Measurements from ENCODE around the gene MMP12.

Gene MMP12

DNA sequence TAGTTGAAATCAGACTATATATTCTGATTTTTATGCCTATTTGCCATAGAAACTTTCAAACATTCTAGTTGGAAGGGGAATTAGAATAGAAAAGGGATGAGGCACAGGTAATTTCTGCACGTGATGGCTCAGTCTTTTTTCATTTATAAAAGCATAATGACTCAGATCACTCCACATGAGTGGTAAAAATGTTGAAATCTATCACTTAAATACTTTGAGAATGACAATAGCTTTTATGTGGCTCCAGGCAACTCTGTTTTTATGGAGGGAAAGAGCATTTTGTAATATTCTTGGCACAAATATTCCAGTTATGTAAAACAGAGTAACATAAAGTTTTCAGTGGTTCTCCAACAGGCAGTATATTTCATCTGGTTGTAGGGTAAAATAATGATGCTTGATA, 25.5 kb downstream of the MMP12 start:
- no peak for DNase-seq

- DNase-seq, result no peak
Measured at GRCh38 chr11:102846292-102846691, 28.5 kb downstream of the MMP12 start.

GRCh38 chr11:102843489-102843888, 31.3 kb downstream of the MMP12 start, which contains the start of gene MMP3:
TSS of gene MMP3 (minus strand) at chr11:102843609. CDS start at chr11:102843546, 63 bp downstream.
- DNase-seq, result no peak

DNA sequence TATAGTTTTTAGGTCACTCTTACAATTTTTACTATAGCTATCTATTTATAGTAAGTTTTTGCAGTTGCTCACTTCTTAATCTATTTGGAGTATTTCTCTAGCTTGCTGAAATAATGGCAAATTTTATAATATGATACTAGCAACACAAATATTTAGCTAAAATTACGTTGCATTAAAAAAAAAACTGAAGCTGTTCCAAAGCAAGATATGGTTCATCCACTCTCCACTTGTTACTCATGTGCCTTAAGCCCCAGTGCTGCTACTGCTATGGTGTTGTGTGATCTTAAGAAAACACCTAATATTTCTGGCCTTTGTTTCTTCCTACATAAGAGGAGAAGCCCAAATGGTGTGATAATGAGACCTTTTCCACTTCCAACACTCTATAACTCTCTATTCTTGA, 31.9 kb downstream of the MMP12 start:
- DNase-seq, result no peak

DNA sequence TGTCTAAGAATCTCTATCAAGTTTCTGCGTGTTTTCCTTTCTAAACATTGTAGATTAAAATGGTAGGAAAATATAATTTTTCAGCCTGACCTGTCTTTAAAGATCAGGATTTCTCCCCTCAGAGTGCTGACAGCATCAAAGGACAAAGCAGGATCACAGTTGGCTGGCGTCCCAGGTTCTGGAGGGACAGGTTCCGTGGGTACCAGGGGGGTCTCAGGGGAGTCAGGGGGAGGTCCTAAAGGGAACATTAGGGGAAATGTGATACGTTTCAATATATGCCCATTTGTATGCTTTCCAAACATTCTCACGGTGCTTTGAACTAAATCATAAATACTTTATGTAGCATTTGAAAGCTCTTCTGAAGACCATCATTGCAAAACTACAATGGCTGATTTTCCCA, 34.8 kb downstream of the MMP12 start:
- DNase-seq, result no peak

DNA sequence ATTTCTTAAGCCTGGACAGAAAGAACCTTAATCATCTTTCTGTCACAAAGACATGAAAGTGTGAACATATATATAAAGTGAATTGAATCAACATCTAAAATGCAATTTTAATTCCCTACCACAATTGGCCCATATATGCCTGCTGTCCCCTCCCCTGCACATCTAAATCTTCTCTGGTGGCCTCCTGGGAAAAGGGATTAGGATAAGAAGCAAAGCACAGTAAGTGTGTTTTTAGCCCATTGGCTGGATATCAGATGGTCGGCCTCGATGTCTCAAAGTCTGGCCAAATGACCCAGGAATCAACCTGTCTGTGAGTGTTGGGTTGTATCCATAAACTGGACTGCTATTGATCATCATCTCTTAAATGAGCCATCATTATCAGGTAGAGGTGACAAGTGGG, 37.1 kb downstream of the MMP12 start:
- DNase-seq, result no peak

DNA sequence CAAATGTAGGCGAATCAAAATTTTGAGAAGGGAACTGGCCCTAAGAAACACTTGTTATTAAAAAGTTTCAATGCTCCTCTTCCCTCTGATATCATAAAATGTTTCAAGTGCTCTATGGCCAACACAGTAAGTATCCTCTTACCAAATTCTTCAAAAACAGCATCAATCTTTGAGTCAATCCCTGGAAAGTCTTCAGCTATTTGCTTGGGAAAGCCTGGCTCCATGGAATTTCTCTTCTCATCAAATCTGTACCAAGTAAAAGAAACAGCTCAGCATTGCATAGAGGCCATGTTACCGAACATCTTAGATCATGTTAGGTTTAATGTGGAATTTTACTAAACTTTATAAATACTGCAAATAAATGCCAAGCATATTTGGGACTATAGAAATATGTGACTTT, 37.6 kb downstream of the MMP12 start:
- no peak for DNase-seq

GRCh38 chr11:102836290-102836875, 38.4 kb downstream of the MMP12 start:
- DNase-seq, result no peak

- no peak for DNase-seq
Measured at GRCh38 chr11:102833731-102834130, 41.1 kb downstream of the MMP12 start.

DNA sequence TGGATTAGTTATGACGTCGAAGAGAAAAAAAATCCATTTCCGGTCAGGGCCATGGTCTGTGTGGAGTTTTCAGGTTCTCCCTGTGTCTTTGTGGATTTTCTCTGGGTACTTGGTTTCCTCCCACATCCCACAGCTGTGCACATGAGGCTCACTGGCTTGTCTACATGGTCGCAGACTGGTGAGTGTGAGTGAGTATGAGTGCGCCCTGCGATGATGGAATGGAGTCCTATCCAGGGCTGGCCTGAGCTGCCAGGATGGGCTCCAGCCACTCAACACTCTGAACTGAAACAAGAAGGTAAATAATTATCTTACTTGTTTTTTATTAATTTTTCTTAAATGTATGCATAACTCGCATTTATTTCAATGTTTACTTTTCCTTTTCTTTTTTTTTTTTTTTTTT, 42.2 kb downstream of the MMP12 start:
- DNase-seq, result no peak

- no peak for DNase-seq
Measured at GRCh38 chr11:102831489-102832440, 43.0 kb downstream of the MMP12 start.

DNA sequence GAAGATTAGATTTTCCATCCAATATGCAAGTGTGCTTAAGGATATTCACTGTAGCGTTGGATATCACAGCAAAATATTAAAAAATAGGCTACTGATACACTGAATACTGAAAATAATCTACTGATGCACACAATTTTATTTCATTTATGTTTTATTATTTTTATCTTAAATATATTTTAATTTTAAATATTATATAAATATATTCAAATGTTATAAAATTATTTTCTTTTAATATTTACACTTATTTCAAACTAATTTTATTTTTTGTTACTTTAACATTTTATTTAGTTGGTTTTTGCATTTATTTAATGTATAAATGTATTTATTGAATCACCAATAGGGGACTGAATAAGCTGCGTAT, 43.7 kb downstream of the MMP12 start:
- no peak for DNase-seq

DNA sequence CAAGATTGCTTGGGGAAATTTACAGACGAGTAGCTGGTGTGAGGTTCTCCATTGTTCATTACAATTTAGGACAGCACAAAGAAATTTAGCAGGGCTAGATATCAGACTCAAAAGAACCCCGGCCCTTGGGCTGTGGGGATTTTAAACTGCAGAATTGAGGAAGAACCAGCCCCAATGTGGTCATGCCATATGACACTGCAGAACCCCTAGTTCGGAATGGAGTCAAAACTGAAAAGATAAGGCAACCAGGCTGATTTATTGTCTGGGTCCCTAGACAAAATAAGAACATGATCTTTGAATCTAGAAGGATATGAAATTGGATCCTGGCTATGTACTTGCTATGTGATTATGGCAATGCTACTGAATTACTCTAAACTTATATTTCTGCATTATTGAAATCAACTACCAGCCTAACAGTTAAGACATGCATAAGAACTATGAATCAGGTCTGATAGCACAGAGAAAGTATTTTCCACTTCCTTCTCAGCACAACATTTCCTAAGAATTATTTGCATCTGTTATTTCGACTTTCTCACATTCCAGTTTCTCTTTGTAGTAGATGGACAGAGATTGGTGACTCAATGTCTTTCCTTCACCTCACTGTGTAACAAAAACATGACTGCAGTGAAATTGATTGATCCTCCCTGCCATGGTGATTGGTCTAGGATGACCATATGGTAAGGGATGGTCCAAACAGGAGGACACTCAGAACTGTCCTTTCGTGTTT, 44.6 kb downstream of the MMP12 start:
- DNase-seq, result no peak

- DNase-seq, result no peak
Measured at GRCh38 chr11:102829316-102830000, 45.3 kb downstream of the MMP12 start.

DNA sequence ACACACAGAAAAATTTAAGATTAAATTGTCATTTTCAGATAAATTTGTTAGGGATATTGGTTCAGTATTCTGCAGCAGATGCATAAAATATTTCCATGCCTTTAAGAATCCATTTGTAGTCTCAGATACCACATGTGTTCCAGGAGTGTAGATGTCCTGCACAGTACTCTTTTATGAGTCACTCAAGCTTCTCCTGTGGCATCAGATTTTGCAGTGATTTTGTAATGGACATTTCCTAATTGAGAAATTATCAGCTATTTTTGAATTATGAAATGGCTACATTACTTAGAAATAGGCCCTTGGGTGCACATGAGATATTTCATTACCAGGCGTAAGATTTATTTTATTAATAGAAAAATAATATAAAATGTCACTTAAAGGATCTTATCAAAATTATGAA, 50.2 kb downstream of the MMP12 start:
- DNase-seq, result no peak

DNA sequence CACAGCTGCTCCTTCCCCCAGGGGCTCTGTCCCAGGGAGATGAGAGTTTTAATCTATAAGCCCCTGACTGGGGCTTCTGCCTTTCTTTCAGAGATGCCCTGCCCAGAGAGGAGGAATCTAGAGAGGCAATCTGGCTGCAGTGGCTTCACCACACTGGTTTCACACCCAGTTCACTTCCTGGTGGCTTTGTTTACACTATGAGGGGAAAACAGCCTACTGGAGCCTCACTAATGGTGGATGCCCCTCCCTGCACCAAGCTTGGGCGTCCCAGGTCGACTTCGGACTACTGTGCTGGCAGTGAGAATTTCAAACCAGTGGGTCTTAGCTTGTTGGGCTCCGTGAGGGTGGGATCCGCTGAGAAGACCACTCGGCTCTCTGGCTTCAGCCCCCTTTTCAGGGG, 55.3 kb downstream of the MMP12 start:
- DNase-seq, result no peak

- no peak for DNase-seq
Measured at GRCh38 chr11:102813484-102813883, 61.3 kb downstream of the MMP12 start.

All from GOT3 (cell line).